Muscle layer of colon (tissue), 2 donors: Measurements from ENCODE around the gene PDGFRA.
A peak's percentile ranks its signal among the peaks of the same experiment; 100 is the strongest.

Experiments used
- H3K27ac ChIP-seq: one replicate; pipeline ENCODE4 v1.7.0; 2013; ENCODE audit warnings: low read depth, mild to moderate bottlenecking, low read length, moderate library complexity
- H3K27me3 ChIP-seq, 2 donors: one replicate each; pipeline ENCODE4 v1.7.0; 2013; ENCODE audit warnings: low read length in 2 of 2, mild to moderate bottlenecking in 2 of 2; ENCODE audit not compliant: insufficient read depth in 2 of 2, control insufficient read depth in 1 of 2
- H3K36me3 ChIP-seq: one replicate; pipeline ENCODE4 v1.7.0; 2013; ENCODE audit warnings: mild to moderate bottlenecking, low read length; ENCODE audit not compliant: insufficient read depth
- H3K4me1 ChIP-seq: one replicate; pipeline ENCODE4 v1.7.0; 2013; ENCODE audit warnings: mild to moderate bottlenecking, low read length; ENCODE audit not compliant: insufficient read depth
- H3K4me3 ChIP-seq, 2 donors: one replicate each; pipeline ENCODE4 v1.7.0; 2013; ENCODE audit warnings: low read length in 2 of 2, low read depth in 1 of 2, mild to moderate bottlenecking in 1 of 2, moderate library complexity in 1 of 2
- H3K9ac ChIP-seq: one replicate; pipeline ENCODE4 v1.7.0; 2013; ENCODE audit warnings: low read length
- H3K9me3 ChIP-seq: one replicate; pipeline ENCODE4 v1.7.0; 2013; ENCODE audit warnings: mild to moderate bottlenecking, low read length
- donor health status: abdominal sarcoma.
- donor health status: Adenocarcinoma of cecum.

The PDGFRA gene

GRCh38 chr4:54213761-54214160 is 15.3 kb upstream of the PDGFRA start:
- no peaks in the 10 kb centered on the region for H3K36me3 ChIP-seq
- H3K9me3 ChIP-seq = no peaks in the 10 kb centered on the region
- H3K27ac ChIP-seq = no peak overlapping the region
- H3K9ac ChIP-seq = no peak overlapping the region
- peaks cover 10% of the 10 kb centered on the region for H3K4me1 ChIP-seq
- no peak overlapping the region for H3K4me3 ChIP-seq
- peaks cover 0 to 2% of the 10 kb centered on the region in 2 donors for H3K27me3 ChIP-seq

- H3K9ac ChIP-seq = no peak overlapping the region
- H3K36me3 ChIP-seq = no peaks in the 10 kb centered on the region
- no peaks in the 10 kb centered on the region for H3K27me3 ChIP-seq
- H3K4me3 ChIP-seq = no peak overlapping the region
- H3K27ac ChIP-seq = no peak overlapping the region
- no peaks in the 10 kb centered on the region for H3K9me3 ChIP-seq
- H3K4me1 ChIP-seq = peaks cover 10% of the 10 kb centered on the region
These were observed 13.6 kb upstream of the PDGFRA start for GRCh38 chr4:54215379-54216077.

DNA sequence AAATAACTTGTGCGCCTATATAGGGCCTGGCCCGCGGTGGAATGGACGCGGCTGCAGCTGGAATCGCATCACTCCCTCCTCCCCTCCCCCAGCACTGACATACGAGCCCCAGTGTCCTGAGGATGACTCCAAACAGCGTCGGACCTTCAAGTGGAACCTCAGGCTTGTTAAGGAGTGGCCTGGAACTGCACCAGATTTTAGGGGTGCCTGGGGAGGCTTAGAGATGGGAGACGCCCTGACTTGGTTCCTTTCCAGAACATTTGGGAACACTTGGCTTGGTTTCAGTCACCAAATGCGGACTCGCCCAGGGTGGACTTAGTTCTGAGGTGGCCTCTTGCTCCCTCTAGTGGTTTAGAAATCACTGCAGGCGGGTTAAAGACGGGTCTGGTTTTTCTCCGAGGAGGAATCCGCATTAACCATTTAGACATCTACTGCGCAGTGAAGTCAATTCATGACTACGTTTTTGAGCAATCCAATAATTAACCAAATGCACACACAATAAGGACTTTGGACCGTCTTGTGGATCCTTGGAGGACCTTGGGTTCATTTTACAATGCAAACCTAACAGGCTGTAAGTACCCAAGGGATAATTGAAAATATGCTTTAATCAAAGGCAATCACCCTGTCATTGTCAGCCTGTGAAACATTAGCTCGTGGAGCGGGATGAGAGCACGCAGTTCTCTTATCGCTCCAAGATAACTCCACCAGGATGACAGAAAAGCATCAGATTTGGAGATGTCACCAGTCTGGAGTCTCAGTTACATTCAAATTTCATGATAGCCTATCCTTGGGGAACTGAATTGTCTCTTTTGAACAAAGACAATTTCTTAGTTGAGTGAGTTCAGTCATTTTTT is 11.2 kb upstream of the PDGFRA start:
- Histone ChIP-seq H3K4me3 (peak overlapping the region; percentile 39 to 75), H3K27me3 (no peaks in the 10 kb centered on the region), H3K36me3 (no peaks in the 10 kb centered on the region), H3K4me1 (peaks cover 10% of the 10 kb centered on the region), H3K9ac (peak overlapping the region; percentile 45), H3K27ac (no peak overlapping the region), H3K9me3 (no peaks in the 10 kb centered on the region)

- no peak overlapping the region for H3K27ac ChIP-seq
- H3K4me1 ChIP-seq = peaks cover 10% of the 10 kb centered on the region
- no peaks in the 10 kb centered on the region for H3K9me3 ChIP-seq
- no peaks in the 10 kb centered on the region for H3K36me3 ChIP-seq
- no peak overlapping the region for H3K9ac ChIP-seq
- H3K4me3 ChIP-seq = no peak overlapping the region
- no peaks in the 10 kb centered on the region for H3K27me3 ChIP-seq
These were observed 10.4 kb upstream of the PDGFRA start for GRCh38 chr4:54218736-54219135.

- Histone ChIP-seq H3K9ac (no peak overlapping the region), H3K36me3 (no peaks in the 10 kb centered on the region), H3K4me3 (peak overlapping the region in 1 of 2 donors; percentile 6), H3K27me3 (peaks cover 49 to 54% of the 10 kb centered on the region in 2 donors), H3K27ac (no peak overlapping the region), H3K9me3 (no peaks in the 10 kb centered on the region), H3K4me1 (peaks cover 25% of the 10 kb centered on the region)
These were observed 4.0 kb upstream of the PDGFRA start for GRCh38 chr4:54224996-54225597.

GRCh38 chr4:54225598-54226403 is 3.3 kb upstream of the PDGFRA start:
- peaks cover 56 to 61% of the 10 kb centered on the region in 2 donors for H3K27me3 ChIP-seq
- H3K4me3 ChIP-seq = peak overlapping the region; percentile 21 to 63
- H3K9me3 ChIP-seq = no peaks in the 10 kb centered on the region
- no peaks in the 10 kb centered on the region for H3K36me3 ChIP-seq
- H3K4me1 ChIP-seq = peaks cover 25% of the 10 kb centered on the region
- H3K9ac ChIP-seq = no peak overlapping the region
- H3K27ac ChIP-seq = peak overlapping the region; percentile 59

DNA sequence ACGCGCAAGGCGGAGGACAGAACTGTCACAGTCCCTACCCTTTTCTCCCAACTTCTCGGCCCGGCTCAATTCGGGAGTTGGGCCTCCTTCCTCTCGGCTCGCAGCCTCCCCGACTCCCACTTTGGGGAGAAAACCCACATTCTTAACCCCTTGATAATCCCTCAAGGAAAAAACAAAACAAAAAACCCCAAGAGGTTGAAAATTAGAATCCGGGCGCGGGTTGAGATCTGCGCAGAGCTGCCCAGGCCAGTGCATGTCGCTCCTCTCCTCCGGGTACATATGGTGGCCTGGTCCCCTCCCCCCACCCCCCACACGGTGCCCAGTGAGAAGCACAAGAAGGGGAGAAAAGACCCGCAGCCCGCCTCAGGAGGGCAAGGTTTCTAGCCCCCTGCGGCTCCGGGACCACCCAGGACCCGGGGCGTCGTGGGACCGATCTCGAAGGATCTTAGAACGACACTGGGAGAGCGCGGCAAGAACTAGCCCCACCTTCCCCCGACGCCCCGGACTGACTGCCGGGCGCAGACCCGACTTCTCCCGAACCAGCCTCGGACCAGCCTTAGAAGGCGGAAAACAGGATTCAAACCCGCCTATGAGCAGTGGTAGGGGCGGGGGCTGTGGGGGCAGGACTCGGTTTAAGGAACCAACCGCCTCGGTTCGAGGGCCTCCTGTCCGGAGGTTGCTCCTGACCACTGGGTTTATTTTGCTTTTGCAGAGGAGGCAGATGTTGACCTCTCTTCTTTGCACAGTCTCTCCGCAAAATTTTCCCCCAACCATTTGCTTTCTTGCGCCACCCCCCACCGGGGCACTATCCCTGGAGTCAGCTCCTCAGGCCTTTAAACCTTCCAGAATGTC is 2.5 kb upstream of the PDGFRA start:
- peaks cover 64 to 69% of the 10 kb centered on the region in 2 donors for H3K27me3 ChIP-seq
- H3K27ac ChIP-seq = peak overlapping the region; percentile 59
- peaks cover 25% of the 10 kb centered on the region for H3K4me1 ChIP-seq
- no peaks in the 10 kb centered on the region for H3K9me3 ChIP-seq
- no peak overlapping the region for H3K9ac ChIP-seq
- H3K4me3 ChIP-seq = peak overlapping the region; percentile 21 to 63
- H3K36me3 ChIP-seq = no peaks in the 10 kb centered on the region

- no peak overlapping the region for H3K9ac ChIP-seq
- H3K36me3 ChIP-seq = no peaks in the 10 kb centered on the region
- H3K27me3 ChIP-seq = peaks cover 71 to 77% of the 10 kb centered on the region in 2 donors
- no peaks in the 10 kb centered on the region for H3K9me3 ChIP-seq
- H3K4me1 ChIP-seq = peaks cover 31% of the 10 kb centered on the region
- peak overlapping the region; percentile 21 to 63 for H3K4me3 ChIP-seq
- H3K27ac ChIP-seq = peak overlapping the region; percentile 26
These were observed 1.6 kb upstream of the PDGFRA start for GRCh38 chr4:54227256-54228055.

DNA sequence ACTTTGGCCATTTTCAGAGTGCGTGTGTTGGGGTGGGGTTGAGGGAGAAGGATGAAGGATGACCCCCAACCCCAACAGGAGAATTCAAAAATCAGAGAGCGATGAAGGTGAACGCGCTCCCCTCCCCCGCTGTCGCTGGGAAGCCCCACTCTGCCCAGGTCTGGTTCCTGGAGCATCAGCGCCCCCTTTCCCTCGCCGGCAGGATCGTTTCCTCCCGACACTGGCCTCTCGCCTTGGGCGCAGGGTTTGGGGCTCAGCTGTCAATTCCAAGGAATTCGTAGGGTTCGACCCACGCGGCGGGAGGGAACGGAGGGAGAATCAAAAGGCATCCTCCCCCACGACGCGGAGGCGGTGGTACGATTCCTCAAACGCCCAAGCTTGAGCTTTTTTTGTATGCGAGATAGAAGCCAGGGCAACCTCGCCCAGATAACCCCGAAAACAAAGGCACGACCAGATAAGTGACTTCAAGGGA is 1.0 kb upstream of the PDGFRA start:
- Histone ChIP-seq H3K4me1 (peaks cover 31% of the 10 kb centered on the region), H3K27ac (peak overlapping the region; percentile 26), H3K36me3 (no peaks in the 10 kb centered on the region), H3K9me3 (no peaks in the 10 kb centered on the region), H3K27me3 (peaks cover 71 to 82% of the 10 kb centered on the region in 2 donors), H3K9ac (peak overlapping the region; percentile 13), H3K4me3 (peak overlapping the region; percentile 21 to 63)

- H3K27ac ChIP-seq = no peak overlapping the region
- no peaks in the 10 kb centered on the region for H3K9me3 ChIP-seq
- peaks cover 71 to 87% of the 10 kb centered on the region in 2 donors for H3K27me3 ChIP-seq
- H3K9ac ChIP-seq = peak overlapping the region; percentile 13
- H3K4me1 ChIP-seq = peaks cover 31% of the 10 kb centered on the region
- H3K36me3 ChIP-seq = no peaks in the 10 kb centered on the region
- H3K4me3 ChIP-seq = peak overlapping the region in 1 of 2 donors; percentile 63
These were observed 547 bp upstream of the PDGFRA start for GRCh38 chr4:54228546-54228945.
